SK-N-DZ (cell line): Measurements from ENCODE around the gene DPY19L2.
A peak's percentile ranks its signal among the peaks of the same experiment; 100 is the strongest.
"Not testable (repeated sequence)": the region's sequence is repeated elsewhere in the genome, so short reads cannot be mapped to it uniquely, and the experiment has no call there.

Source experiments
- DNase-seq: peaks from one replicate; pipeline ENCODE4 v3.0.0-alpha.2; 2015; ENCODE audit warnings: low spot score

Gene DPY19L2

GRCh38 chr12:63663005-63663404 is 5.3 kb downstream of the DPY19L2 start:
- DNase-seq: not testable (repeated sequence)

GRCh38 chr12:63658501-63658900 is 9.8 kb downstream of the DPY19L2 start:
- DNase-seq: not testable (repeated sequence)

GRCh38 chr12:63656407-63656806 is 11.9 kb downstream of the DPY19L2 start:
- DNase-seq: not testable (repeated sequence)

- DNase-seq: peak; percentile 42
Observed at GRCh38 chr12:63655543-63656257, 12.6 kb downstream of the DPY19L2 start.

GRCh38 chr12:63654481-63654880 is 13.8 kb downstream of the DPY19L2 start:
- not testable (repeated sequence) for DNase-seq

GRCh38 chr12:63649517-63649916 is 18.8 kb downstream of the DPY19L2 start:
- DNase-seq: not testable (repeated sequence)

GRCh38 chr12:63643381-63644140 is 24.7 kb downstream of the DPY19L2 start:
- DNase-seq: peak; percentile 25

GRCh38 chr12:63624258-63624657 is 44.0 kb downstream of the DPY19L2 start:
- DNase-seq: not testable (repeated sequence)

- not testable (repeated sequence) for DNase-seq
Observed at GRCh38 chr12:63615544-63615943, 52.7 kb downstream of the DPY19L2 start.

GRCh38 chr12:63611285-63611684 is 57.0 kb downstream of the DPY19L2 start:
- DNase-seq: not testable (repeated sequence)

GRCh38 chr12:63609281-63609680 is 59.0 kb downstream of the DPY19L2 start:
- DNase-seq: not testable (repeated sequence)

- DNase-seq: not testable (repeated sequence)
Observed at GRCh38 chr12:63604985-63605384, 63.3 kb downstream of the DPY19L2 start.

- DNase-seq: peak; percentile 37
Observed at GRCh38 chr12:63594828-63595227, 73.5 kb downstream of the DPY19L2 start.

GRCh38 chr12:63584426-63584825 is 83.9 kb downstream of the DPY19L2 start:
- DNase-seq: not testable (repeated sequence)

- peak; percentile 29 for DNase-seq
Observed at GRCh38 chr12:63583289-63583688, 85.0 kb downstream of the DPY19L2 start.

GRCh38 chr12:63577631-63578030 is 90.7 kb downstream of the DPY19L2 start:
- not testable (repeated sequence) for DNase-seq

- DNase-seq: not testable (repeated sequence)
Observed at GRCh38 chr12:63572038-63572437, 96.3 kb downstream of the DPY19L2 start.

- DNase-seq: not testable (repeated sequence)
Observed at GRCh38 chr12:63558445-63558844, 109.8 kb downstream of the DPY19L2 start.

GRCh38 chr12:63551397-63551796 is 116.9 kb downstream of the DPY19L2 start:
- not testable (repeated sequence) for DNase-seq

GRCh38 chr12:63549034-63549433 is 119.3 kb downstream of the DPY19L2 start:
- not testable (repeated sequence) for DNase-seq

GRCh38 chr12:63545298-63545916 is 122.9 kb downstream of the DPY19L2 start:
- DNase-seq: not testable (repeated sequence)

GRCh38 chr12:63538656-63539055 is 129.6 kb downstream of the DPY19L2 start:
- DNase-seq: not testable (repeated sequence)
